ENCODE results near the gene IGFALS. TPM values are rescaled to one million over a fixed set of nuclear protein-coding genes. Genes with fewer than 3 reads are reported as not detected.

Gene IGFALS
- total RNA-seq, 4 donors from 2014 or later, result 0.27 to 10.8 (median 0.48) TPM; not detected in 1

- no peak for DNase-seq
- intact Hi-C loops (cut with DNase I; ENCODE audit: low total_unique reads), result no loop called here
- peaks cover 0 to 9% (median 6%) of the 10 kb centered on the region in 4 donors for H3K4me1 ChIP-seq
- H3K27ac ChIP-seq, result no peak overlapping the region
- 90% methylated on average over 42 of the region's 59 CpGs; no CpG with 5 or more reads in 1 of the 2 donors for WGBS, 2 donors (ENCODE audit: low coverage in 1 of 2)
- no peaks in the 10 kb centered on the region for H3K27me3 ChIP-seq
- H3K9me3 ChIP-seq, result no peaks in the 10 kb centered on the region
- TF ChIP-seq POLR2AphosphoS5 (IDR thresholded peaks at IDR 0.05) (no peak), CTCF (IDR thresholded peaks at IDR 0.05) (no peak), EP300 (IDR thresholded peaks at IDR 0.05; ENCODE audit: low read depth) (no peak), POLR2A (IDR thresholded peaks at IDR 0.05) (no peak)
- no peaks in the 10 kb centered on the region for H3K36me3 ChIP-seq
- H3K4me3 ChIP-seq, result no peak overlapping the region
- in situ Hi-C loops (cut with MboI; ENCODE audit: low pct_ligation_motif_present in 1 of 4, low pct_unique_long_range_greater_than_20kb in 1 of 4, low sequenced_read_pairs in 3 of 4), result no loop called here
These were observed 1.3 kb downstream of the IGFALS start for GRCh38 chr16:1791943-1792812.

GRCh38 chr16:1791256-1791942 is 2.1 kb downstream of the IGFALS start:
- no peak overlapping the region for H3K4me3 ChIP-seq
- no peaks in the 10 kb centered on the region for H3K9me3 ChIP-seq
- no peak for DNase-seq
- H3K27ac ChIP-seq, result no peak overlapping the region
- 91% methylated on average over 49 of the region's 53 CpGs; no CpG with 5 or more reads in 1 of the 2 donors for WGBS, 2 donors (ENCODE audit: low coverage in 1 of 2)
- H3K27me3 ChIP-seq, result no peaks in the 10 kb centered on the region
- peaks cover 0 to 9% (median 6%) of the 10 kb centered on the region in 4 donors for H3K4me1 ChIP-seq
- no peaks in the 10 kb centered on the region for H3K36me3 ChIP-seq
- TF ChIP-seq POLR2A (IDR thresholded peaks at IDR 0.05), result no peak
- no peak for TF ChIP-seq POLR2AphosphoS5 (IDR thresholded peaks at IDR 0.05)
- TF ChIP-seq EP300 (IDR thresholded peaks at IDR 0.05; ENCODE audit: low read depth), result no peak
- TF ChIP-seq CTCF (IDR thresholded peaks at IDR 0.05), result no peak
- in situ Hi-C loops (cut with MboI; ENCODE audit: low pct_ligation_motif_present in 1 of 4, low pct_unique_long_range_greater_than_20kb in 1 of 4, low sequenced_read_pairs in 3 of 4), result no loop called here
- intact Hi-C loops (cut with DNase I; ENCODE audit: low total_unique reads), result no loop called here

GRCh38 chr16:1790611-1791255 is 2.8 kb downstream of the IGFALS start:
- no peak overlapping the region for H3K4me3 ChIP-seq
- no peak for TF ChIP-seq CTCF (IDR thresholded peaks at IDR 0.05)
- no peak for TF ChIP-seq POLR2A (IDR thresholded peaks at IDR 0.05)
- no peak for TF ChIP-seq POLR2AphosphoS5 (IDR thresholded peaks at IDR 0.05)
- TF ChIP-seq EP300 (IDR thresholded peaks at IDR 0.05; ENCODE audit: low read depth), result no peak
- H3K4me1 ChIP-seq, result peaks cover 0 to 9% (median 6%) of the 10 kb centered on the region in 4 donors
- no peak for DNase-seq
- no peak overlapping the region for H3K27ac ChIP-seq
- H3K27me3 ChIP-seq, result no peaks in the 10 kb centered on the region
- no peaks in the 10 kb centered on the region for H3K9me3 ChIP-seq
- in situ Hi-C loops (cut with MboI; ENCODE audit: low pct_ligation_motif_present in 1 of 4, low pct_unique_long_range_greater_than_20kb in 1 of 4, low sequenced_read_pairs in 3 of 4), result no loop called here
- intact Hi-C loops (cut with DNase I; ENCODE audit: low total_unique reads), result no loop called here
- H3K36me3 ChIP-seq, result no peaks in the 10 kb centered on the region
- 95% methylated on average over 32 of the region's 44 CpGs; no CpG with 5 or more reads in 1 of the 2 donors for WGBS, 2 donors (ENCODE audit: low coverage in 1 of 2)

- H3K4me3 ChIP-seq, result no peak overlapping the region
- in situ Hi-C loops (cut with MboI; ENCODE audit: low pct_ligation_motif_present in 1 of 4, low pct_unique_long_range_greater_than_20kb in 1 of 4, low sequenced_read_pairs in 3 of 4) (no loop called here), intact Hi-C loops (cut with DNase I; ENCODE audit: low total_unique reads) (no loop called here)
- H3K4me1 ChIP-seq, result peaks cover 0 to 9% (median 6%) of the 10 kb centered on the region in 4 donors
- H3K36me3 ChIP-seq, result no peaks in the 10 kb centered on the region
- no peak for TF ChIP-seq POLR2A (IDR thresholded peaks at IDR 0.05)
- no peak for TF ChIP-seq EP300 (IDR thresholded peaks at IDR 0.05; ENCODE audit: low read depth)
- no peak for TF ChIP-seq CTCF (IDR thresholded peaks at IDR 0.05)
- no peak for TF ChIP-seq POLR2AphosphoS5 (IDR thresholded peaks at IDR 0.05)
- DNase-seq, result no peak
- 96 to 98% methylated on average over 11 to 15 of the region's 15 CpGs for WGBS, 2 donors (ENCODE audit: low coverage in 1 of 2)
- no peak overlapping the region for H3K27ac ChIP-seq
- H3K27me3 ChIP-seq, result no peaks in the 10 kb centered on the region
- no peaks in the 10 kb centered on the region for H3K9me3 ChIP-seq
These were observed 3.3 kb downstream of the IGFALS start for GRCh38 chr16:1790261-1790610.

All from transverse colon (tissue), 4 donors.